Measurements from ENCODE around the gene TPRX1. TPM values are rescaled to one million over a fixed set of nuclear protein-coding genes. Genes with fewer than 3 reads are reported as not detected.
"Not testable (repeated sequence)": the region's sequence is repeated elsewhere in the genome, so short reads cannot be mapped to it uniquely, and the experiment has no call there.

The TPRX1 gene
- total RNA-seq, 2 experiments from 2014 or later, result not detected

DNA sequence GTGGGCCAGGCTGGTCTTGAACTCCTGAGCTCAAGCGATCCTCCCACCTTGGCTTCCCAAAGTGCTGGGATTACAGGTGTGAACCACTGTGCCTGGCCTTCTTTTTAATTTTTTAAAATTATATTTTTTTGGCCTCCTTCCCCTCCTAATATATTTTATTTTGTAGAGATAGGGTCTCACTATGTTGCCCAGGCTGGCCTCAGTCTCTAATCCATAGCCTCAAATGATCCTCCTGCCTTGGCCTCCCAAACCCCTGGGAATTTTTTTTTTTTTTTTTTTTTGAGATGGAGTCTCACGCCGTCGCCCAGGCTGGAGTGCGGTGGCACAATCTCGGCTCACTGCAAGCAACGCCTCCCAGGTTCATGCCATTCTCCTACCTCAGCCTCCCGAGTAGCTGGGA, 11.9 kb upstream of the TPRX1 start:
- H4K20me1 ChIP-seq (ENCODE audit: insufficient read depth, low read length); H3K79me2 ChIP-seq (ENCODE audit: insufficient read depth, low read depth, low read length); H3K36me3 ChIP-seq (ENCODE audit: insufficient read depth, low read length); H3K9me2 ChIP-seq (ENCODE audit: insufficient read depth, low read length); DNase-seq (ENCODE audit: low spot score); BruUV-seq (replicated peaks); H3K4me1 ChIP-seq (ENCODE audit: insufficient read depth, low read length, poor library complexity, severe bottlenecking); CTCF ChIA-PET (ENCODE audit: unreplicated experiment); H3K4me3 ChIP-seq (ENCODE audit: low read depth, low read length, poor library complexity, severe bottlenecking); H3K9me3 ChIP-seq (ENCODE audit: low read length); H3K27ac ChIP-seq (ENCODE audit: low read depth, low read length, poor library complexity, severe bottlenecking); POLR2A ChIA-PET; H2AFZ ChIP-seq (ENCODE audit: low read length); H3K4me2 ChIP-seq (ENCODE audit: low read length): not testable (repeated sequence)
- intact Hi-C loops (cut with micrococcal nuclease; ENCODE audit: unreplicated experiment), result loop anchor here (10.0 kb wide), 1 partner anchor 49 kb away; no protein-coding TSS in a partner anchor

DNA sequence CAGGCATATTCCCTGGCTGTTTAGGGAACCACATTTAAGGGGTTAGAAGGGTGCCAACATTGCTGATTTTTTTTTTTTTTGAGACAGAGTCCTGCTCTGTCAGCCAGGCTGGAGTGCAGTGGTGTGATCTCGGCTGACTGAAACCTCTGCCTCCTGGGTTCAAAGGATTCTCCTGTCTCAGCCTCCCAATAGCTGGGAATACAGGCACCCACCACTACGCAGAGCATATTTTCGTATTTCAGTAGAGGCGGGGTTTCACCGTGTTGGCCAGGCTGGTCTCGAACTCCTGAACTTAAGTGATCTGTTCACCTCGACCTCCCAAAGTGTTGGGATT, 9.6 kb upstream of the TPRX1 start:
- H3K9me3 ChIP-seq (ENCODE audit: low read length), result no peaks in the 10 kb centered on the region
- no peak for TF ChIP-seq EZH2phosphoT487 (IDR thresholded peaks at IDR 0.05; ENCODE audit: borderline replicate concordance, low read depth, low read length)
- TF ChIP-seq, protein P1, sequence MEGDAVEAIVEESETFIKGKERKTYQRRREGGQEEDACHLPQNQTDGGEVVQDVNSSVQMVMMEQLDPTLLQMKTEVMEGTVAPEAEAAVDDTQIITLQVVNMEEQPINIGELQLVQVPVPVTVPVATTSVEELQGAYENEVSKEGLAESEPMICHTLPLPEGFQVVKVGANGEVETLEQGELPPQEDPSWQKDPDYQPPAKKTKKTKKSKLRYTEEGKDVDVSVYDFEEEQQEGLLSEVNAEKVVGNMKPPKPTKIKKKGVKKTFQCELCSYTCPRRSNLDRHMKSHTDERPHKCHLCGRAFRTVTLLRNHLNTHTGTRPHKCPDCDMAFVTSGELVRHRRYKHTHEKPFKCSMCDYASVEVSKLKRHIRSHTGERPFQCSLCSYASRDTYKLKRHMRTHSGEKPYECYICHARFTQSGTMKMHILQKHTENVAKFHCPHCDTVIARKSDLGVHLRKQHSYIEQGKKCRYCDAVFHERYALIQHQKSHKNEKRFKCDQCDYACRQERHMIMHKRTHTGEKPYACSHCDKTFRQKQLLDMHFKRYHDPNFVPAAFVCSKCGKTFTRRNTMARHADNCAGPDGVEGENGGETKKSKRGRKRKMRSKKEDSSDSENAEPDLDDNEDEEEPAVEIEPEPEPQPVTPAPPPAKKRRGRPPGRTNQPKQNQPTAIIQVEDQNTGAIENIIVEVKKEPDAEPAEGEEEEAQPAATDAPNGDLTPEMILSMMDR (conservative IDR thresholded peaks at IDR 0.05; ENCODE audit: low read length), result no peak
- H3K4me1 ChIP-seq (ENCODE audit: insufficient read depth, low read length, poor library complexity, severe bottlenecking), result no peaks in the 10 kb centered on the region
- ChIA-PET POLR2A (no interaction called here), CTCF (ENCODE audit: unreplicated experiment) (no interaction called here)
- H3K9me2 ChIP-seq (ENCODE audit: insufficient read depth, low read length), result no peaks in the 10 kb centered on the region
- H2AFZ ChIP-seq (ENCODE audit: low read length), result no peak overlapping the region
- H3K79me2 ChIP-seq (ENCODE audit: insufficient read depth, low read depth, low read length), result no peaks in the 10 kb centered on the region
- no peak for DNase-seq (ENCODE audit: low spot score)
- BruUV-seq (replicated peaks), result no TSS peak
- H3K27ac ChIP-seq (ENCODE audit: low read depth, low read length, poor library complexity, severe bottlenecking), result no peak overlapping the region
- no peaks in the 10 kb centered on the region for H3K36me3 ChIP-seq (ENCODE audit: insufficient read depth, low read length)
- no peak overlapping the region for H3K4me3 ChIP-seq (ENCODE audit: low read depth, low read length, poor library complexity, severe bottlenecking)
- H4K20me1 ChIP-seq (ENCODE audit: insufficient read depth, low read length), result no peaks in the 10 kb centered on the region
- no peak overlapping the region for H3K4me2 ChIP-seq (ENCODE audit: low read length)
- intact Hi-C loops (cut with micrococcal nuclease; ENCODE audit: unreplicated experiment), result loop anchor here (10.0 kb wide), 1 partner anchor 51 kb away; no protein-coding TSS in a partner anchor

DNA sequence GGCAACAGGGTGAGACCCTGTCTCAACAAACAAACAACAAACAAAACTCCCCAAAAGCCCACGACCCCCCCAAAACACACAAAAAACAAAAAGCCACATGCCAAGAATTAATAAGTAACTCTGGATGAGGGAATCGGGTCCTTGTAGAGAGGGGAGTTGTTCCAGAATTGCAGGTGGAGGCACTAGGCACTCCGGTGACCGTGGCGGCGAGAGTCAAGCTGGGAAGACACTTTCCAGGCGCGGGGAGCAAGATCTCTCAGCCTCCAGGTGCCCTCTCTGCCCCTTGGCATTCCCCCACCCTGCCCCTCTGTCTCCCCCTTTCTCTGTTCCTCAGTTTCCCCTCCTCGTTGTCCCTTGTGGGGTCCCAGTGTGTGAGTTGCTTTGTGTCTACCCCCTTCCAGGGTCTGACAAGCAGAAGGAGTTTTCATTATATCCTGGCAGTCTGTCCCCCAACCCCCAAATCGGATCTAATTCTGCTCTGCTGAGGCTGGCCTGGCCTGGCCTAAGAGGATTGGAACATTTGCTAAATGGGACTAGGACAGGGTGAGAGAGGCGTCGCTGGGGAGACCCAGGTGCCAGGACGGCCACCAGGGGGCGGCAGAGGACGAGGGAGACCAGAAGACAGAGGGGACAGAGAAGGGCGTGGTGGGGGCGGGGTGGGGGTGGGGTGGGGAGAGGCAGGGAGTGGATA, 9.1 kb upstream of the TPRX1 start:
- H3K79me2 ChIP-seq (ENCODE audit: insufficient read depth, low read depth, low read length), result no peaks in the 10 kb centered on the region
- ChIA-PET POLR2A (no interaction called here), CTCF (ENCODE audit: unreplicated experiment) (no interaction called here)
- H3K4me2 ChIP-seq (ENCODE audit: low read length), result no peak overlapping the region
- intact Hi-C loops (cut with micrococcal nuclease; ENCODE audit: unreplicated experiment), result loop anchor here (10.0 kb wide), 1 partner anchor 51 kb away; no protein-coding TSS in a partner anchor
- H3K9me3 ChIP-seq (ENCODE audit: low read length), result no peaks in the 10 kb centered on the region
- DNase-seq (ENCODE audit: low spot score), result peak; percentile 66
- H3K4me3 ChIP-seq (ENCODE audit: low read depth, low read length, poor library complexity, severe bottlenecking), result no peak overlapping the region
- no peaks in the 10 kb centered on the region for H3K4me1 ChIP-seq (ENCODE audit: insufficient read depth, low read length, poor library complexity, severe bottlenecking)
- no peaks in the 10 kb centered on the region for H3K36me3 ChIP-seq (ENCODE audit: insufficient read depth, low read length)
- no peaks in the 10 kb centered on the region for H3K9me2 ChIP-seq (ENCODE audit: insufficient read depth, low read length)
- H2AFZ ChIP-seq (ENCODE audit: low read length), result no peak overlapping the region
- BruUV-seq (replicated peaks), result no TSS peak
- no peak overlapping the region for H3K27ac ChIP-seq (ENCODE audit: low read depth, low read length, poor library complexity, severe bottlenecking)
- no peak for TF ChIP-seq EZH2phosphoT487 (IDR thresholded peaks at IDR 0.05; ENCODE audit: borderline replicate concordance, low read depth, low read length)
- TF ChIP-seq, protein P1 (conservative IDR thresholded peaks at IDR 0.05; ENCODE audit: low read length), result peak; percentile 73
- H4K20me1 ChIP-seq (ENCODE audit: insufficient read depth, low read length), result no peaks in the 10 kb centered on the region
